Measurements from ENCODE around the gene CDH15. TPM values are rescaled to one million over a fixed set of nuclear protein-coding genes. Genes with fewer than 3 reads are reported as not detected.
"Not testable (repeated sequence)": the region's sequence is repeated elsewhere in the genome, so short reads cannot be mapped to it uniquely, and the experiment has no call there.

Gene CDH15
- total and polyA plus RNA-seq, 2 donors from 2014 or later, result 0.22 to 0.31 TPM

GRCh38 chr16:89184677-89184932 lies 13.1 kb downstream of the CDH15 start:
- Histone ChIP-seq H3K9ac (ENCODE audit: low read length in 3 of 3) (no peak overlapping the region), H3K4me1 (ENCODE audit: control insufficient read depth in 2 of 3, insufficient read depth in 2 of 3, low read depth in 1 of 3, low read length in 3 of 3) (no peaks in the 10 kb centered on the region), H3K4me3 (ENCODE audit: low read length in 3 of 3) (no peak overlapping the region), H3K27me3 (ENCODE audit: control insufficient read depth, insufficient read depth, low read length) (no peaks in the 10 kb centered on the region), H3K9me3 (ENCODE audit: control insufficient read depth in 2 of 3, insufficient read depth in 1 of 3, low read length in 3 of 3) (no peaks in the 10 kb centered on the region), H3K27ac (ENCODE audit: low read depth in 2 of 2, low read length in 2 of 2) (no peak overlapping the region), H3K36me3 (ENCODE audit: control insufficient read depth in 2 of 3, insufficient read depth in 3 of 3, low read length in 3 of 3) (no peaks in the 10 kb centered on the region)
- intact Hi-C loops (cut with DNase I), result no loop called here
- no peak for DNase-seq
- no peak for TF ChIP-seq CTCF (IDR thresholded peaks at IDR 0.05; ENCODE audit: borderline replicate concordance, extremely low read depth, insufficient read depth)
- no peak for FAIRE-seq

- Histone ChIP-seq H3K36me3 (ENCODE audit: control insufficient read depth in 2 of 3, insufficient read depth in 3 of 3, low read length in 3 of 3) (no peaks in the 10 kb centered on the region), H3K9ac (ENCODE audit: low read length in 3 of 3) (no peak overlapping the region), H3K4me3 (ENCODE audit: low read length in 3 of 3) (no peak overlapping the region), H3K4me1 (ENCODE audit: control insufficient read depth in 2 of 3, insufficient read depth in 2 of 3, low read depth in 1 of 3, low read length in 3 of 3) (no peaks in the 10 kb centered on the region), H3K27ac (ENCODE audit: low read depth in 2 of 2, low read length in 2 of 2) (no peak overlapping the region), H3K9me3 (ENCODE audit: control insufficient read depth in 2 of 3, insufficient read depth in 1 of 3, low read length in 3 of 3) (no peaks in the 10 kb centered on the region), H3K27me3 (ENCODE audit: control insufficient read depth, insufficient read depth, low read length) (no peaks in the 10 kb centered on the region)
- peak in 2 of 5 donors; percentile 61 to 75 for DNase-seq
- TF ChIP-seq CTCF (IDR thresholded peaks at IDR 0.05; ENCODE audit: borderline replicate concordance, extremely low read depth, insufficient read depth), result no peak
- FAIRE-seq, result no peak
- intact Hi-C loops (cut with DNase I), result no loop called here
Measured at GRCh38 chr16:89184933-89185794, 13.6 kb downstream of the CDH15 start.

GRCh38 chr16:89185887-89186592 lies 14.5 kb downstream of the CDH15 start:
- peak in 1 of 5 donors; percentile 21 for DNase-seq
- H3K4me3 ChIP-seq (ENCODE audit: low read length in 3 of 3); intact Hi-C loops (cut with DNase I); H3K9ac ChIP-seq (ENCODE audit: low read length in 3 of 3); H3K27me3 ChIP-seq (ENCODE audit: control insufficient read depth, insufficient read depth, low read length); FAIRE-seq; H3K4me1 ChIP-seq (ENCODE audit: control insufficient read depth in 2 of 3, insufficient read depth in 2 of 3, low read depth in 1 of 3, low read length in 3 of 3); H3K36me3 ChIP-seq (ENCODE audit: control insufficient read depth in 2 of 3, insufficient read depth in 3 of 3, low read length in 3 of 3); H3K27ac ChIP-seq (ENCODE audit: low read depth in 2 of 2, low read length in 2 of 2); H3K9me3 ChIP-seq (ENCODE audit: control insufficient read depth in 2 of 3, insufficient read depth in 1 of 3, low read length in 3 of 3): not testable (repeated sequence)

- H3K9me3 ChIP-seq (ENCODE audit: control insufficient read depth in 2 of 3, insufficient read depth in 1 of 3, low read length in 3 of 3); H3K27ac ChIP-seq (ENCODE audit: low read depth in 2 of 2, low read length in 2 of 2); H3K4me1 ChIP-seq (ENCODE audit: control insufficient read depth in 2 of 3, insufficient read depth in 2 of 3, low read depth in 1 of 3, low read length in 3 of 3); H3K27me3 ChIP-seq (ENCODE audit: control insufficient read depth, insufficient read depth, low read length); intact Hi-C loops (cut with DNase I); H3K36me3 ChIP-seq (ENCODE audit: control insufficient read depth in 2 of 3, insufficient read depth in 3 of 3, low read length in 3 of 3); FAIRE-seq; H3K9ac ChIP-seq (ENCODE audit: low read length in 3 of 3); H3K4me3 ChIP-seq (ENCODE audit: low read length in 3 of 3): not testable (repeated sequence)
- peak in 1 of 5 donors; percentile 13 for DNase-seq
Measured at GRCh38 chr16:89186593-89187031, 15.1 kb downstream of the CDH15 start.
